Ascending aorta (tissue), 2 donors: ENCODE results near the gene C1orf87. TPM values are rescaled to one million over a fixed set of nuclear protein-coding genes. Genes with fewer than 3 reads are reported as not detected.

Experiments used
- DNase-seq, 2 donors: peaks; one replicate each; pipeline ENCODE4 v3.0.0-alpha.2; 2019; ENCODE audit warnings: low spot score in 2 of 2
- H3K27ac ChIP-seq, 2 donors: fragments of 200-600 bp; sonication (generic); one replicate each; pipeline ENCODE4 v1.5.1; 2016 to 2017; ENCODE audit warnings: mild to moderate bottlenecking in 1 of 2
- H3K27me3 ChIP-seq: fragments of 200-600 bp; sonication (generic); one replicate; pipeline ENCODE4 v1.5.1; 2017
- H3K36me3 ChIP-seq, 2 donors: fragments of 200-600 bp; sonication (generic); one replicate each; pipeline ENCODE4 v1.5.1; 2016
- H3K4me1 ChIP-seq, 2 donors: fragments of 200-600 bp; sonication (generic); one replicate each; pipeline ENCODE4 v1.5.1; 2016 to 2017; ENCODE audit warnings: mild to moderate bottlenecking in 1 of 2
- H3K4me3 ChIP-seq, 2 donors: fragments of 200-600 bp; sonication (generic); one replicate each; pipeline ENCODE4 v1.5.1; 2016 to 2017; ENCODE audit warnings: mild to moderate bottlenecking in 1 of 2
- H3K9me3 ChIP-seq, 2 donors: fragments of 200-600 bp; sonication (generic); one replicate each; pipeline ENCODE4 v1.5.1; 2016
- intact Hi-C: fragments of 100-400 bp; cut with DNase I; formaldehyde crosslinking; loops from one replicate; pipeline ENCODE4 v1.15.1; 2023
- total RNA-seq: library from RNA; depleted of rRNA; stranded (reverse); fragments of >200 nt; gene quantifications from one replicate; pipeline ENCODE4 v1.1.0, GENCODE V29; 2016
- TF ChIP-seq, protein P1 (sequence below), 3 experiments: fragments of 200-600 bp in 2 of 3; fragments of 450-650 bp in 1 of 3; sonication (generic) in 2 of 3; IDR thresholded peaks; one replicate each; pipeline ENCODE4 v1.5.1; 2016 to 2019; ENCODE audit warnings: antibody characterized with exemption in 3 of 3, mild to moderate bottlenecking in 1 of 3, moderate library complexity in 1 of 3

Gene C1orf87
- total RNA-seq, 1 donor from 2014 or later: not detected

DNA sequence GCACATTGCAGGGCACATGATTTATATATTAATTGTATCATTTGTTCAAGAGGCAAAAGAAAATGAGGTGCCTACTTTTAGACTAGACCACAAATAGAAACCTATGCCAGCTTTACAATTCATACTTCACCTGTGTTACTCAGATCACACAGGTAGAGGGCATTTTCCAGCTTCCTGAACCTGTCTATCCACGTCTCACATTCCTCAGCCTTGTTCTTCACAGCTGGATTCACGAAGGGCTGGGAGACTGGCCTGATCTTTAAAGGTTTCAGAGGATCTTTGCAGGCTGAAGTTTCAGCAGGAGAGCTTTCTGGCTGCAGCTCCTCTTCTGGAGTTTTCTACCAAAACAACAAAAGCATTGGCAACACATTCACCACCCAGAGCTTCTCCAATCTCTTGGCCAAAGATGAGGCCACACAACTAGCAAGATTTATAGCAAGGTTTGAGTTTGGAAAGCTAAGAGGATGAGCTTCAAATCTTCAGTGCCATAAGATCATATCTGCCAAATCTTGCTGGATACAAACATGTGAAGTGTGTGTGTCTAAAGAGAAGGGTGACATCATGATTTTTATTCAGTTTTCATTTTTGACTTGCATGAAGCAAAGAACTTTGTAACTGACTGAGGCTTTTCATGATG is 76.0 kb downstream of the C1orf87 start:
- no peak for DNase-seq
- peak overlapping the region; percentile 52 to 57 for H3K27ac ChIP-seq
- intact Hi-C loops: loop anchor here (5.0 to 10.0 kb wide), 2 partner anchors 135 to 1647 kb away; no protein-coding TSS in a partner anchor
- no peaks in the 10 kb centered on the region for H3K27me3 ChIP-seq
- H3K36me3 ChIP-seq: no peaks in the 10 kb centered on the region
- H3K4me1 ChIP-seq: peaks cover 0 to 39% of the 10 kb centered on the region in 2 donors
- TF ChIP-seq, protein P1, sequence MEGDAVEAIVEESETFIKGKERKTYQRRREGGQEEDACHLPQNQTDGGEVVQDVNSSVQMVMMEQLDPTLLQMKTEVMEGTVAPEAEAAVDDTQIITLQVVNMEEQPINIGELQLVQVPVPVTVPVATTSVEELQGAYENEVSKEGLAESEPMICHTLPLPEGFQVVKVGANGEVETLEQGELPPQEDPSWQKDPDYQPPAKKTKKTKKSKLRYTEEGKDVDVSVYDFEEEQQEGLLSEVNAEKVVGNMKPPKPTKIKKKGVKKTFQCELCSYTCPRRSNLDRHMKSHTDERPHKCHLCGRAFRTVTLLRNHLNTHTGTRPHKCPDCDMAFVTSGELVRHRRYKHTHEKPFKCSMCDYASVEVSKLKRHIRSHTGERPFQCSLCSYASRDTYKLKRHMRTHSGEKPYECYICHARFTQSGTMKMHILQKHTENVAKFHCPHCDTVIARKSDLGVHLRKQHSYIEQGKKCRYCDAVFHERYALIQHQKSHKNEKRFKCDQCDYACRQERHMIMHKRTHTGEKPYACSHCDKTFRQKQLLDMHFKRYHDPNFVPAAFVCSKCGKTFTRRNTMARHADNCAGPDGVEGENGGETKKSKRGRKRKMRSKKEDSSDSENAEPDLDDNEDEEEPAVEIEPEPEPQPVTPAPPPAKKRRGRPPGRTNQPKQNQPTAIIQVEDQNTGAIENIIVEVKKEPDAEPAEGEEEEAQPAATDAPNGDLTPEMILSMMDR (IDR thresholded peaks at IDR 0.05): no peak
- no peak overlapping the region for H3K4me3 ChIP-seq
- no peaks in the 10 kb centered on the region for H3K9me3 ChIP-seq

DNA sequence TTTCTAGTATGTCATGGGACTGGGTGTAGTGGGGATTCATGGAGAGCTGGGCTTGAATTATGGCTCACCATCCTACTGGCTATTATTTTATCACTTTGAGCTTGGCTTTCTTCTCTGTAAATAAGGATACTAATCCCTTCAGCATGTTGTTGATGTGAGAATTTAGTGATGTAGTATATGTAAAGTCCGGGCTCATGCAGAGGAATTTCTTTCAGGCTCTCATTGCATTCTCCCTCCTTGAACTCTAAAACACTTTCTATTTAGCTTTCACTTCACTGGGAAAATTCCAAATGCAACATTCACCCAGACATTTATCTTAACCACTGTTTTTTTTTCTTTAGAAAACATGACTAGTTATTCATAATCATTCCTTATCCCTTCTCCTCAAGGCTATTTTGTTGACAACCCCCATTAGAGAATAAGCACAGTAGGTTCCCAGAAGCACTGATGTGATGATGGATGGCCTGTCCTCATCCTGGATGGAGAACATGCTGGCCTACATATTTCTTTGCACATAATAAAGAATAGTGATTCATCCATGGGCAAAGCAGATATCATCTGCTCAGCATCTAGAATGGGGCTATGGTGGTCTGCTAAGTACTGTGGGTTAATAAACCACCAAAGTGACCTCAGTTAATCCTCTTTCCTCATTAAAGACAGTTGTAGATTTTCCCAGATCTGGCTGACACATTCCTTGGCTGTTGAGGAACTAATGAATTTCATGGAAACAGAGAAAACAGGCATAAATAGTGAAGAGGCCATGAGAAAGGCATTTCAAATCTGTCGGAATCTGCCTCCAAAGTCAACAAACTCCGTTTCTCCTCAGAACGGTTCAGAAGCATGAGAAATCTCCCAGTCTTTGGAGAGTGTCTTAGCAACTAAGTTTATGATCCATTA is 79.0 kb downstream of the C1orf87 start:
- H3K36me3 ChIP-seq: no peaks in the 10 kb centered on the region
- DNase-seq: peak in 1 of 2 donors; percentile 87
- no peaks in the 10 kb centered on the region for H3K9me3 ChIP-seq
- H3K4me3 ChIP-seq: no peak overlapping the region
- intact Hi-C loops: loop anchor here (5.0 to 10.0 kb wide), 2 partner anchors 138 to 1650 kb away; no protein-coding TSS in a partner anchor
- TF ChIP-seq, protein P1 (IDR thresholded peaks at IDR 0.05): no peak
- peaks cover 0 to 26% of the 10 kb centered on the region in 2 donors for H3K4me1 ChIP-seq
- no peaks in the 10 kb centered on the region for H3K27me3 ChIP-seq
- H3K27ac ChIP-seq: peak overlapping the region; percentile 76 to 79

- Histone ChIP-seq H3K36me3 (no peaks in the 10 kb centered on the region), H3K27ac (no peak overlapping the region), H3K9me3 (no peaks in the 10 kb centered on the region), H3K4me1 (peaks cover 0 to 21% of the 10 kb centered on the region in 2 donors), H3K4me3 (no peak overlapping the region), H3K27me3 (no peaks in the 10 kb centered on the region)
- DNase-seq: no peak
- intact Hi-C loops: loop anchor here (10.0 kb wide), 1 partner anchor 1653 kb away; no protein-coding TSS in a partner anchor
- TF ChIP-seq, protein P1 (IDR thresholded peaks at IDR 0.05): no peak
These were observed 81.3 kb downstream of the C1orf87 start for GRCh38 chr1:59992040-59992820.

DNA sequence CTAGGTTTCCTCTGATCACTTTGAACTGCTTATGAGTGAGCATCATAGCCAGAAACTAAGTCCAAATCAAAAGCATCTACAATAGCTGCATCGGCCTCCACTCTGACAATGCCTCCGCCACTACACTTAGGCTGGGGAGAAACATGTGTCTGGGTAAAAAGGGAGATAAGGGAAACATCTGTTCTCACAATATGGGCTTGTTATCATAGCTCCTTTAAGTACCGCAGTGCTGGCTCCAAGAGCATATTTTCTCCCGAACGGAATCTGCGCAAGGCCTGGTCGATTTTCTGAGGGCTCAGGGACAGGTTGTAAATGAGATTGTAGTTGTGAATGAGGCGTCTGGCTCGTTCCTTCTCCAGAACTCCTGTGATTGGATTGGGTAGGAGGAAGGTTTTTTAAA is 83.1 kb downstream of the C1orf87 start:
- Histone ChIP-seq H3K36me3 (no peaks in the 10 kb centered on the region), H3K4me1 (peaks cover 0 to 12% of the 10 kb centered on the region in 2 donors), H3K4me3 (no peak overlapping the region), H3K27ac (no peak overlapping the region), H3K27me3 (no peaks in the 10 kb centered on the region), H3K9me3 (no peaks in the 10 kb centered on the region)
- intact Hi-C loops: loop anchor here (10.0 kb wide), 1 partner anchor 1654 kb away; no protein-coding TSS in a partner anchor
- no peak for DNase-seq
- TF ChIP-seq, protein P1 (IDR thresholded peaks at IDR 0.05): no peak
